GM19372 (cell line): ENCODE data around the gene KIAA0753.

Source experiments
- ATAC-seq: cut with Tn5 transposase; IDR thresholded peaks from one replicate; pipeline ENCODE4 v1.9.1; 2021; ENCODE audit warnings: mild to moderate bottlenecking, low read depth, moderate library complexity; ENCODE audit not compliant: unreplicated experiment

The KIAA0753 gene

GRCh38 chr17:6554342-6554741 lies 86.2 kb downstream of the KIAA0753 start:
- ATAC-seq: no peak

- no peak for ATAC-seq
Observed at GRCh38 chr17:6551869-6552531, 88.5 kb downstream of the KIAA0753 start.

DNA sequence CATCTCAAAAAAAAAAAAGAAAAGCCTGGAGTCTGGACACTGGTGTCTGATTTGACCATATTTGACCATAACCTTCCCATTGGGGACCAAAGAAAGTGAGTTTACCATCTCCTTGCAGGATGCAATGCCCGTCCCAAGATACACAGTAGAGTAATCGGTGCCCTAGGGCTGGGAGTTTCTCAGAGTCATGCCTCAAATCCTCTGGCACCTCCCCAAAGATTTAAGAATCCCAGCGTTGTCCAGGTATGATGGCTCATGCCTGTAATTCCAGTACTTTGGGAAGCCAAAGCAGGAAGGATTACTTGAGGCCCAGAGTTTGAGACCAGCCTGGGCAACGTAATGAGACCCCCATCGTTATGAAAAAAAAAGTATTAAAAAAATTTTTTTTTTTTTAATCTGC lies 89.2 kb downstream of the KIAA0753 start:
- no peak for ATAC-seq

DNA sequence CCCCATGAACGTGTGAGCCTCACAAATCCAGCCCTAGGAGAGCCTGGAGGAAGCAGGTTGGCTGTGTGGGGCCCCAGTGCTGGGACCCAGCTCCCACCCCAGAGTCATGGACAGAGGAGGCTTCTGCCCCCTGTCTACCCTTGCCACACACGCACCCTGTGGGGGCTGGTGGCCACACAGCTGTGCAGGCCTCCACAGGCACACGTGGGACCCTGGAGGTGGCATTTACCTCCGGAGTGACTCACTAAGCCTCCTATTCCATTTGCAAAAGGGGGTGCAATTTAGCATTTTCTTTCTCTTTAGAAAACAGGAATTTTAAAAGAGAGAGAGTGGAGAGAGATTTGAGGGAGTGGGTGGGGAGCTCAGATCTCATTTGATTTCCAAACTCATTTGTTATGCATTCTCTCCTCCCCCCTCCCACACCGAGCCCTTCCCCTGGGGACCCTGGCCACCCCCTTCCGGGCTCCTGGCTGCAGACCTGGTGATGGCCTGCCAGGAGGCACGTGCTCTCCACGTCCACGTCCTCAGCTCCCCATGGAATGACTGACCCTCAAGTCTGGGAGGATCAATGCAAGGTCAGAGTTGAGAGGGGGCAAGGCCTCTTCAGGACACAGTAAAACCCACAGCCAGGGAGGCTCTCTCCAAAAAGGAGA lies 91.0 kb downstream of the KIAA0753 start:
- ATAC-seq: no peak

DNA sequence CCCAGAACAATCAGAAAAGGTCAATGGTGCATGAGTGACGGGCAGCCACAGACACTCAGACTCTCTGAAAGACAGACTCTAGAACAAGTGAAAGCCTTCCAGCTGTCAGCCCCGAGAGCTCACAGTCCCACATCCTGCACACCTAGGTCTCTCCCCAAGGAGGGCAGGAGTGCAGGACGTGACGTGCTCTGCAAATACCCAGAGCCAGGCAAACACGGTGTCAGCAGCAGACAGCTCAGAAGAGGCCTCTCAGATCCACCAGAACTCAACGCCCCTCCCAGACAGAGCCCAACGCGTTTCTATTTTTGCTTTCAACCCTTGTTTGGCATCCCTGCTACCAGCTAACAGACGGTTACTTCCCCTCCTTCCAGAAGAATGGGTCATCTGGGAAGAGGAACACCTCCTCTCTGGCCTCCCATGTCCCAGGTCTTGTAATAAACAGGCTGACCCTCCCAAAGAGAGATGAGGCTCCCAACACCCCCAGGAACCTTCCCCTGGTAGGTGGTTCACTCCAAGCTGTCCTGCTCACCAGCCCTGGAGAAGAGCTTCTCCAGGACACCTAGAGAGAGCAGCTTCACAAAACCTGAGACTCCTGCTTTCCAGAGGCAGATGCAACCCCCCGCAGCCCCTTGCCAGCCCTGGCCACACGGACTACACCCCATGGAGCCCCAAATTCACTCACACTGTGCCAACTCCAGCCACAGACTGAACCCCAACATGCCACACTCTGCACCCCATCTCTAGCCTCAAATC lies 91.8 kb downstream of the KIAA0753 start:
- no peak for ATAC-seq

DNA sequence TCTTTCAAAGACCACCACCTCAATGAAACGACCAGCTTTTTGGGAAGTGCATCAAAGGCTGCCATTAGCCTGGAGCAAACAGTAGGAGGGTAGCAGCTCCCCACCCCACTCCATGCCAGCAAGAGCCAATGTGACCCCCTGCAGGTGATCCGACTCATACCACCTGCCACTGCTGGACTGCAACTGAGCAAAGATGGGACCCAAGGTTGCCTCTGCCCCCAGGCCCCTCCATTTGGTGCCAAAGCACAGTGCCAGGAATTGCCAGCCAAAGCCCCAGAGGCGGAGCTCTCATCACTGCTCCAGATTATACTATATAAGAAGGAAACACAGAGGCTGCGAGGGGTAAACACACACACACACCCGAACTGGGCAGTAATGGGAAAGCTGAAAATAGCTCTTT lies 92.5 kb downstream of the KIAA0753 start:
- ATAC-seq: no peak

- no peak for ATAC-seq
Observed at GRCh38 chr17:6547336-6547735, 93.2 kb downstream of the KIAA0753 start.

GRCh38 chr17:6546069-6546718 lies 94.3 kb downstream of the KIAA0753 start:
- no peak for ATAC-seq

GRCh38 chr17:6545291-6545690 lies 95.2 kb downstream of the KIAA0753 start:
- no peak for ATAC-seq

- no peak for ATAC-seq
Observed at GRCh38 chr17:6544011-6544370, 96.5 kb downstream of the KIAA0753 start.

DNA sequence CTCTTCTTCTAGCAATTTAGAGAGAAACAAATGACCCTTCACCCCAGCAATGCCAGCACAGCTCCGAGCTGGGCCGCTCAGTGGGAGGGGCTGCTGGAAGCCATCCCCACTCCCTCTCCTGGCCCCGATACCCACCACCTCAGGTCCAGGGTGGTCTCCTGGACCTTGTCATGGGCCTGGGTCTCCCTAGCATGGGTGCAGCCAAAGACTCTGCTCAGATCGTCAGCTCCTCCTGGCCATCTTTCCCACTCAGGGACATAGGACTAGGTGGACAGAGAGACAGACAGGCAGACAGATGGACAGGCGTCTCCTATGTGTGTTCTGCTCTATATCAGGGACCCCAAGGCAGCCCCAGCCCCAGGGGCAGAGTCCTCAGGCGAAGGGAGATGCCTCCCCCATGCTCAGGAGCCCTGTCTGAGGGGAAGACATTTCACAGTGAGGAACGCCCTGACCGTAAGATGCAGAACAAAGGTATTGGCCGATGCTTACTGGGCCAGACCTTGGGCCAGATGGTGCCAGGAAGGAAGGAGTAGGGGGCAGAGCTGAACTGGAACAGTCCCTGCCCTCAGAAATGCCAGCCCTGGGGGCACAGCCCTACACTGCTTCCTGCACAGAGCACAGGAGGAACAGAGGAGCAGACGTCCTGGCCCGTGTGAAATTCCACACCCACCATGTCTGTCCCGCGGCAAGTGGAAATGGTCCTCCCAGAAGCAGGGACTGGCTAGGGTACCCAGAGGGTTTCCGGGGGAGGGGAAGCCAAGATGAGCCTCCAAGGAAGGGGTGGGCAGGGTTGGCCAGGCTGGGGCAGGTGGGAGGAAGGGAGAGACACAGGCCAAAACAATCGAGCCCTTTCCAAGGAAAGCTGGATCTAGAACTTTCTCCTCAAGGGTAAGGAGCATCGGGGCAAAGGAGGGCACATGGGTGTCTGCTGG lies 97.2 kb downstream of the KIAA0753 start:
- ATAC-seq: no peak

DNA sequence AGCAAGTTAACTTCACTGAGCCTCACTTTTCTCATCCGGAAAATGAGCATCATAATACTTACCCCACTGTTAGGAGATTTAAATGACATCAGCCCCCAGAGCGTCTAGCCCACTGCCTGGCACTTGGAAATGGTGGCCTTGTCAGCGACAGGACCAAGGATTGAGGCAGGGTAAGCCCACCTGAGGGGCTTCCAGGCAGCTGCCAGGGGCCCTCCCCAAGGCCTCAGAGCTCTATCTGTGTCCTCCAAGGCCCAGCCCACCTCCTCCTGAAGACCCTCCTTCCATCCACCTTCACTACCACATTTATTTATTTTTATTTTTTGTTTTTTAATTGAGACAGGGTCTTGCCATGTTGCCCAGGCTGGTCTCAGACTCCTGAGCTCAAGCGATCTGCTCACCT lies 97.9 kb downstream of the KIAA0753 start:
- no peak for ATAC-seq

DNA sequence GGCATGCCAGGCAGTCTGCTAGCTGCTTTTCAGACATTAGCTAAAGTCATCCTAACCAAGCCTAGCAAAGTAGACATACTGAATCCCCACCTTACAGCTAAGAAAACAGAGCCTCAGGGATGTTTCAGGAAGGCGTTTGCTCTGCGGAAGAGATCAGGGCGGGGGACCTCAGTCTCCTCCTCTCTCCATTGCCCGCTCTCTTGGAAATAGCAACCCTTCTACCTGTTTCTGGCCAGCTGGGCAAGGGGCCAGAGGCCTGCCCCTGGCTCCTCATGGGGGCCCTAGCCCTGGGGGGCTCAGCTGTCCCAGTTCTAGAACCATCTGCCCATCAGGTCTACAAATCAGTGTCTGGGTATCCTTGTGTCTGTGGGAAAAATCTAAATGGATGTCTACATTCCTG lies 98.6 kb downstream of the KIAA0753 start:
- ATAC-seq: no peak

DNA sequence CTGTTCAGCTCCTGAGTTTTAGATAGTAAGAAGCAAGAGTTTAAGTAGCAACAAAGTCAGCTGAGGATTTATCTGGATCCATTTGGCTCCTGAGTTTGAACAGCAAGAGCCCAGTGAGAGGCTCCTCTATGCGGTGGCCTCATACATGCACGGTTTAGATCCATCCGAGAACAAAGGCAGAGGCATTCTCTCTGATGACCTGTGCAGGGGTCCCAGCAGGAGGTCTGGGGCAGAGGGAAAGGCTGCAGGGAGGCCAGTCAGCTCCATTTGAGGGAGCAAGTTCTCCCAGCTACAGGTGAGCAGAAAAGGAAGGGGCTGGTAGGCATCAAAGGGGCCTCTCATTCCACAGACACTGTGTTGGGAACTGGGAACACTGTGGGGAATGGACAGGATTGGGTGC lies 100.6 kb downstream of the KIAA0753 start:
- no peak for ATAC-seq

GRCh38 chr17:6536566-6537065 lies 103.9 kb downstream of the KIAA0753 start:
- ATAC-seq: no peak

DNA sequence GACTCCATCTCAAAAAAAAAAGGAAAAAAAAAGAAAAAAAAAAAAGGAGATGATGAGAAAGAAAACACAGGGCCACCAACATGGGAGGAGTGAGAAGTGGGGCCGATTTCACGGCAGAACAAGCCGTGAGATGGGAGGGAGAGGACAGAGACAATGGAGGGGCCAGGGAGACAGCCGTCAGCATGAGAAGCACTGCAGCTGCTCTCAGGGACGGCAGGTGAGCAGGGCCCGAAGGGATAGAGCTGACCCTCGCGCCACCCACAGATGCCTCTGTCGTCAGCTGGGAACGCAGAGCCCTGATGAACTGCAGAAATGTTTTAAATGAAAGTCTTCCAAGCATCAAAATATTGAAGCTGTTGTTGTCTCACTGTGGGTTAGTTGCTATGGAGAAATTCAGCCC lies 104.5 kb downstream of the KIAA0753 start:
- ATAC-seq: no peak

- ATAC-seq: no peak
Observed at GRCh38 chr17:6534846-6535514, 105.5 kb downstream of the KIAA0753 start.

DNA sequence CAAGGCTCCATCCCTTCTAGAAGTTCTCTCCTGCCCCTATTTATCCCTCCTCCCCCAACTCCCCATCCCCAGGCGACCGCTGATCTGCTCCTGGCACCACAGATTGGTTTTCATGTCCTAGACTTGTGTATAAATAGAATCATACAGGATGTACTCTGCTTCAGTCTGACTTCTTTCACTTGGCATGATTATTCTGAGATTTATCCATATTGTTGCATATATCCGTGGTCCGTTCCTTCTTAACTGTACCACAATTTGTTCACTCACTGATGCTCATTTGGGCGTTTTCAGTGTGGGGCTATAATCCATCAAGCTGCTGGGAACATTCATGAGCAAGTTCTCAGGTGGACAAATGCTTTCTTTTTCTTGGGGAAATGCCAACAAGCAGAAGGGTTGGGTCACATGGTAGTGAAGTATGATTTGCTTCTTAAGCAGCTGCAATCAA lies 108.0 kb downstream of the KIAA0753 start:
- no peak for ATAC-seq

- ATAC-seq: no peak
Observed at GRCh38 chr17:6531575-6531974, 108.9 kb downstream of the KIAA0753 start.
